Stimulated activated CD4-positive, alpha-beta T cell treated with anti-CD3 and anti-CD28 coated beads, Interleukin-2, amount 100 ng/mL, for 48 hours (primary cell): ENCODE measurements around the gene MORC1.
"Not testable (repeated sequence)": the region's sequence is repeated elsewhere in the genome, so short reads cannot be mapped to it uniquely, and the experiment has no call there.

Experiments used
- DNase-seq, 2 donors: peaks; one replicate each; pipeline ENCODE4 v3.0.0-alpha.2; 2020

The MORC1 gene, protein sequence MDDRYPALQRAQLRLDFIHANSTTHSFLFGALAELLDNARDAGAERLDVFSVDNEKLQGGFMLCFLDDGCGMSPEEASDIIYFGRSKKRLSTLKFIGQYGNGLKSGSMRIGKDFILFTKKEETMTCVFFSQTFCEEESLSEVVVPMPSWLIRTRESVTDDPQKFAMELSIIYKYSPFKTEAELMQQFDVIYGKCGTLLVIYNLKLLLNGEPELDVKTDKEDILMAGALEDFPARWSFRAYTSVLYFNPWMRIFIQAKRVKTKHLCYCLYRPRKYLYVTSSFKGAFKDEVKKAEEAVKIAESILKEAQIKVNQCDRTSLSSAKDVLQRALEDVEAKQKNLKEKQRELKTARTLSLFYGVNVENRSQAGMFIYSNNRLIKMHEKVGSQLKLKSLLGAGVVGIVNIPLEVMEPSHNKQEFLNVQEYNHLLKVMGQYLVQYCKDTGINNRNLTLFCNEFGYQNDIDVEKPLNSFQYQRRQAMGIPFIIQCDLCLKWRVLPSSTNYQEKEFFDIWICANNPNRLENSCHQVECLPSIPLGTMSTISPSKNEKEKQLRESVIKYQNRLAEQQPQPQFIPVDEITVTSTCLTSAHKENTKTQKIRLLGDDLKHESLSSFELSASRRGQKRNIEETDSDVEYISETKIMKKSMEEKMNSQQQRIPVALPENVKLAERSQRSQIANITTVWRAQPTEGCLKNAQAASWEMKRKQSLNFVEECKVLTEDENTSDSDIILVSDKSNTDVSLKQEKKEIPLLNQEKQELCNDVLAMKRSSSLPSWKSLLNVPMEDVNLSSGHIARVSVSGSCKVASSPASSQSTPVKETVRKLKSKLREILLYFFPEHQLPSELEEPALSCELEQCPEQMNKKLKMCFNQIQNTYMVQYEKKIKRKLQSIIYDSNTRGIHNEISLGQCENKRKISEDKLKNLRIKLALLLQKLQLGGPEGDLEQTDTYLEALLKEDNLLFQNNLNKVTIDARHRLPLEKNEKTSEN

DNA sequence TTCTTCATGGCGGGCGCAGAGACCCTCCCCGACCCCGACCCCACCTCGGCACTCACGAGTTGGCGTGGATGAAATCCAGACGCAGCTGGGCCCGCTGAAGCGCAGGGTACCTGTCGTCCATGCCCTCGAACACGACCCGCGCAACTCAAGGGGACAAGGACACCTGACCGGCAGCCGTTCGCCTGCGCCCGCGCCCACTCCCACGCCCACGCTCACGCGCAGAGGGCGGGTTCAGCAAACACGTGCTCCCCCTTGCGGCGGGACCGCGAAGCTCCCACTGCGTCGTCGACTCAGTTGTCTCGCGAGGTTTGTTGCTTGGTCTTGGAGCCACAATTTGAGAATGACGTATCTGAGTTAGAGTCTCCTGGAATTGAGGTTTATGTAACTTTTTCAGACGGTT lies at the start of gene MORC1:
MORC1 (minus strand) TSS at position 196 of the 400 bp plus-strand sequence; CDS start at position 121, 75 bp downstream.
- DNase-seq, result no peak

DNA sequence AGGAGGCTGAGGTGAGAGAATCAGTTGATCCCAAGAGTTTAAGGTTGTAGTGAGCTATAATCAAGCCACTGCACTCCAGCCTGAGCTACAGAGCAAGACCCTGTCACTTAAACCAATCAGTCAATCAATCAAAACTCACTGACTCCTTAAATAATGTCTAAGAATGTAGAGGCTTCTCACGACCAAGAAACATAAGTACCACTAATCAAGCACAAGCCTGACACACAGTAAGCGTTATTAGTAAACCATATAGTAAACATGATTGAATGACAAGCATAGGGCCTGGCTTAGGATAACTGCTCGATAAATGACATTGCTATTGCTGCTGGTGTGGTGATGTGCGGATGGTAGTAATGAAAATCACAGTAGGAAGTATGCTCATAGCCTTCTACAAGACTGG lies 48.0 kb upstream of the MORC1 start:
- DNase-seq, result no peak

DNA sequence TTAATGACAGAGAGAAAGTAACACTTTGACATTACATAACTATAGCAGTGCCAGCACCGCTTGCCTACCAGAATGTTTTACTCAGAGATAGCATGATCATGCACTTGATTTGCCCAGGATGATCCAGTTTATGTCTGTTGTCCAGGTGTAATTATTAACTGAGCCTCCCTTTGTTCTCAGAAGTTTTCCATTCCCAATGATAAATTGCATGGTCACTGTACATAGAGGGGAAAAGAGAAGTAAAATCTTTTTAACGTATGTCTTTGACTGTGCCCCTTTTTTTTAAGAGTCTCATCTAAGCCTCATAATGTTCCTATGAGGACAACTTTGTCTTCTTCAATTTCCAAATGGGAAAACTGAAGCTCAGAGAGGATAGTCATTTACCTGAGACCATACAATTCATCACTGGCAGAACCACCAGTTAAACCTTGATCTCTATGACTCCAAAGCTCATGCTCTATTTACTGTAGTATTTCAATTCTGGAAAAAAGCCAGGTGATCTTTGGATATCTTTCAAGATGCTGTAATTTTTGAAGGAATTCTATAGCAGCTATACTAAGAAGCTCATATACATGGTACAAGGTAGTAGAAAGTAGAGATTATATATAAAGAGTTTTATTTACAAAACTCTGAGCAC lies 43.7 kb upstream of the MORC1 start:
- no peak for DNase-seq

DNA sequence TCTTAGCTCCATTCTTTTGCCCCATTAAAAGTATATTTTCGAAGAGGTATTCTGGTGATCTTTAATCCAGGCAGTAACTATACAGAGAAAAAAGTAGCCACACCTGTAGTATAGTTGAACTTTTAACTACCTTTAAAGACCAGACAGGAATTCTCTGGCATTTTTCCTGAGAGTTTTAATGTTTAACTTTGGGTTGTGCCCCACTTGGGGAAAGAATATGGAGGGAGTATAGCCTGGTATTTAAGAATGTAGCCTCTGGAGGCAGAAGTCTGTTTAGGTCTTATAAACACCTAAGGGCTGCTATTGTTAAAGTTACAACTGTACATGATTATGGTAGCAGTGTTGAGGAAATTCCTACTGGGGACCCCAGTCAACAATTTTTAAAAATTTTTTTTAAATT lies 37.9 kb upstream of the MORC1 start:
- no peak for DNase-seq

DNA sequence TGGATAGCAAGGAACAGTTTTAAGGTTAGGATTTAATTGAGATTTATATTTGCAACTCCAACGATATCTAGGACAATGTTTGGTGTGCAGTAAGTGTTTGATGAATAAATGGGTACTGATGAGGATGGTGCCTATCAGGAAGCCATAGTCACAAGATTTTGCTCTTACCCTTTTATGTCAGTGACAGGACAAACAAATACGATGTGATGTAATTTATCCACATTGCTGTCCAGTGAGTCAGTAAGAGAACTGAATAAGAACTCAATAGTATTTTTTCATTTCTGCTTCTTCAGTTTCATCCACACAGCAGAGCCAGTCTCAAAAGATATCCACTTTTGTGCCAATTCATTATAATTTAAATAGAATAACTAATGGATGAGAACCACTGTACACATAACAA lies 37.0 kb upstream of the MORC1 start:
- no peak for DNase-seq

DNA sequence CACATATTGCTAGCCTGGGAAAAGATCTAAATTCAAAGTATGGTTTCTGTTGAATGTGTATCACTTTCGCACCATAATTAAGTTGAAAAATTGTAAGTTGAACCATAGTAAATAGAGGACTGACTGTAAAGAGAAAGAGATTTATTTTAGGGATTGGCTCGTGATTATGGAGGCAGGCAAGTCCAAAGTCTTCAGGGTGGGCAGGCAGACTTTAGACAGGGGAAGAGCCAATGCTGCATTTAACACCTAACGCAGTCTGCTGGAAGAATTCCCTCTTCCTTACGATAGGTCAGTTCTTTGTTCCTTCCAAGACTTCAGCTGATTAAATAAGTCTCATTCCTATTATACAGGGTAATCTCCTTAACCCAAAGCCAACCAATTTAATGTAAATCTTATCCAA lies 34.4 kb upstream of the MORC1 start:
- DNase-seq, result no peak

DNA sequence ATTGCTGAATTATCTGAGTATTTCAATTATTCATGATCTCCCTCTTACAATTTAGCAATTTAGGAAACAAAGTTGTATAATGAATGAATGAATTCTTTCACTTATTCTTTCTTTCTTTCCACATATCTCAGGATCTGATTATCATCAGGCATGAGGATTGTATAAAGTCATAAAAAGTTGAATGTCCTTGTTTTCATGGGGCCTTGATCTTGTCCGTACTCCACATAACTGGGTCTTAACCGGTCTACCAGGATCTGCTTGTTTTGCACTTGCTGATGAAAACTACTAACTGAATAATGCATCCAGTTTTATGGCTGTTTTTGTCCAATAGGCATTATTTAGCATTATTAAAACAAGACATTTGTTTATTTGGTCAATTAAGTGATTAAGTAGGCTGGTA lies 31.1 kb upstream of the MORC1 start:
- DNase-seq, result no peak

DNA sequence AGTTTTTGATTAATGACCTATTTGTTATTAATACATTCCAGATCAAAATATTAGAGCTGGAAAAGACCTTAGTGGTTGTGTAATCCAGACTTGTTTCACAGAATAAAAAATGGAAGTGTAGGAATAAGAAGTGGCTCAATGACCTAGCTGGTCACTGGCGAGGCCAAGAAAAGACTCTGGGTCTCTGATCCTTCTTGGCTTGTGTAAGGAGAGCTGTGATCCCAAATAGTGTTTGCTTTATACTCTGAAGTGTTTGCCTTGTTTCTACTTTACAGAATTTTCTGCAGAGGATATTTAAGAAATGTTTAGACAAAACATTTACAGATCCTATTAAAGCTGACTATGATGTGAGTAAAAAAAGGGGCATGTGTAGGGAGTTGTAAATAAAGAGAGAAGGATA lies 25.7 kb upstream of the MORC1 start:
- DNase-seq, result no peak

DNA sequence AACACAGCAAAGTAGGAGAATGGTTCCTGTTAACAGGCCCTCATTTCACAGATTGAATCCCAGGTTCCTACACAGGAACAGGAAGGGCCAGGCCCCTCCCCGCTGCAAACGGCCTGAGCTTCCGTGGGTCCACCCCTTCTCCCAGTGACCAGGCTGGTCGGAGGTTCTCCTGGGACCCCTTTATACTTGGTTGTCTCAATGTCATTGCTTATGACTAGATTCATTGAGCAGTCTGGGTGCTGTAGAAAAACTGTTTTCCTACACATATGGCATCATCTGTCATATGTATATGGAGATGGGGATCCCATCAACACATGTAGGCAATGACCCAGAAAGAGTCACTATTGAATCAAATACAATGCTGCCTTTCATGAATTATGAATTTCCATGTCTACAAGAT lies 22.4 kb upstream of the MORC1 start:
- no peak for DNase-seq

DNA sequence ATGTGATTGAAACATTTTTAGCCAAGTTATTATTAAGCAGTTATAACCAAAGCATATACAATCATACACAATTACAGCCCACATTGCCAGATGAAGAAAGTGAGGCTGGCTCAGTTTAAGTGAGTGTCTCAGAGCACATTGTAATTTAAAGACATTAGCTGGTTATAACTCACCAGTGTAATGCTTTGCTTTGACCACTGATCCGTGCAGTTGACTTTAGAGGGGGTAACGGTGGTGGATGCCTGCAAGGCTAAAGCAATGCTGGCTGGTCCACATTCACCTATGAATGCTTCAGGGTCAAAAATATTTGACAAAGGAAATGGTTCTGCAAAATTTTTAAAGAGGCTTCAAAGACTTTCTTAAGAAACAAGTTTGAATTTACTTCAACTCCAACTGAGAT lies 19.8 kb upstream of the MORC1 start:
- no peak for DNase-seq

DNA sequence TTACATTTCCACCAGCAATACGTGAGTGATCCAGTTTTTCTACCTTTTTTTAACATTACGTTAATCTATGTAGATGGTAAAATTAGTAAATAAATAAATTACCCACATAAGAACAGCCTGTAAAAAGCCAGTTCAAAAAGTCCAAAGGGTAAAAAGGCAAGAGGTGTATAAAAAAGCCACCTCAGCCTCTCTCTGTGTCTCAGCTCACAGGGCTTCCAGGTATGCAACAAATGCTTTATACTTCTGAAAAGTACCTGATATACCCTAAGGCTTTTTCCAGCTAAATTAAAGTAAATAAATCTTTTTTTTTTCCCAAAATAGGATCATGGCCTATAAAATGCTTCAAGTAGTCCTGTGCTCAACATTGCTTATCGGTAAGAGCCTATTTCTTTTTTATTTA lies 18.6 kb upstream of the MORC1 start, which contains the start of gene C3orf85:
C3orf85 (plus strand) TSS at position 197 of the 400 bp plus-strand sequence; CDS start at position 326, 129 bp downstream.
- DNase-seq, result no peak

DNA sequence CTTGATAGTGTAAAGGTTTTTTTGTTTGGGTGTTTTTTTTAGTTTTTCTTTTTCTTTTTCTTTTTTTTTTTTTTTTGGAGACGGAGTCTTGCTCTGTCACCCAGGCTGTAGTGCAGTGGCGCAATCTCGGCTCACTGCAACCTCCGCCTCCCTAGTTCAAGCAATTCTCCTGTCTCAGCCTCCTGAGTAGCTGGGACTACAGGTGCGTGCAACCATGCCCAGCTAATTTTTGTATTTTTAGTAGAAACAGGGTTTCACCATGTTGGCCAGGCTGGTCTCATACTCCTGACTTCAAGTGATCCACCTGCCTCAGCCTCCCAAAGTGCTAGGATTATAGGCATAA lies 15.5 kb upstream of the MORC1 start:
- DNase-seq, result not testable (repeated sequence)

DNA sequence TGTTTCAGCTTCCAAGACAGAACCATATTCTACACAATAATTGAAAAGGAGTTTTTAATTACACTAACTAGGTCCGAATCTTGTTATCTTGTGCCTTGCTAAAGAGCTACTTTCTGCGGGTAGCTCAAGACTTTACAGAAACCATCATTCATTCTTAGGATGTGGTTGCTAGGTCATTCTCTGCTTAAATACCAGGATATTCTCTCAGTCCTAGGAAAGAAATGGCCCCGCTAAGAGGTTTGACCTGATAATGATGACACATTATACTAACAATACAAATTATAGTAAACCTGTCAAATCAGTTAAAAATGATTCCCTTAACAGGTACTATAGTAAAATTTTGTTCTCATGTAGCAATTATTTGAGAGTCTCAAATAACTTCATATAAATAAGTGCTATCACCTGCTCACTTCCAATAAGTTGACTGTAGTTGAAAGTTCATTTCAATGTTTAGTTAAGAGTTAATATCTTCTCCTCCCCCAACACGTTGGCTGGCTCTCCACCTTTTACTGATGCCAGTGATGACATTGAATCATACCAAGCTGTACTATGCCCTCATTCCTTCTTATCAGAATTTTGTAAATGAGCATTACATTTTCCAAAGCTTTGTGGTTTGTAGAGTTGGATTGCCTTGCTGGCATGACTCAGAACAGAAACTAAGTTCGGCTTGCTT lies 15.0 kb upstream of the MORC1 start:
- no peak for DNase-seq

DNA sequence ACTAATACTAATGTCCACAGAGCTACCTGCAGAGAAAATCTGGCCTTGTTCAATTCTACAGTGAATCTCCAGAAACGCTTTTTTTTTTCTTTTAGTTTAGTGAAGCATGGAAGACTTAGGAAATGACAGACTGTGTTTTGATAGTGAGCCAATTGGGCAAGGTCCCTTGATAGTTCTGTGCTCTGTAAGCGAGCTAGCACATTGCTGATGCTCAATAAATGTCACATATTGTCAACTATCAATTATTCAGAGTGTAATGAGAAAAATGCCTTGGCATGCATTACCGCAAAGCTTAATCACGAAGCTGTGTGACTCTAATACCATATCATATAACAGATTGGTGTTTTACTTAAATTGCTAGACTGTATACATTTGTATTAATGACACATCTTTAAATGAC lies 13.3 kb upstream of the MORC1 start:
- no peak for DNase-seq

DNA sequence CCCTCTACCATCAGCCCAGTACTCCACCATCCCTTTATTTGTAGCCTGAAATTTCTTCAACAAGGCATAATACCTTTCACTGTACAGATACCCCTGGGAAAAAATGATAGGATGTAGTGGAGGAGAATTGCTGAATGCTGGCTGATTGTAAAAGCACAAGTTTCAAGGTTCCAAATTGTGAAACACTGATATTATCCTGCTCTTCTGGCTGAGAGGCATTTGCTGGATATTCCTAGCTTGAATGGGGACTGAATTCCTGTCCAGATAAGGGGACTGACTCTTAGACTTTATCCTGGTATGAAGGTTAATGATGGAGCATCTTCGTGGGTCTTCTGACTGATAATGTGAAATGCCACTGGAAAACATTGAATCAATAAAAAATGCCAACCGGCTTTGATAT lies 9.6 kb upstream of the MORC1 start:
- no peak for DNase-seq

DNA sequence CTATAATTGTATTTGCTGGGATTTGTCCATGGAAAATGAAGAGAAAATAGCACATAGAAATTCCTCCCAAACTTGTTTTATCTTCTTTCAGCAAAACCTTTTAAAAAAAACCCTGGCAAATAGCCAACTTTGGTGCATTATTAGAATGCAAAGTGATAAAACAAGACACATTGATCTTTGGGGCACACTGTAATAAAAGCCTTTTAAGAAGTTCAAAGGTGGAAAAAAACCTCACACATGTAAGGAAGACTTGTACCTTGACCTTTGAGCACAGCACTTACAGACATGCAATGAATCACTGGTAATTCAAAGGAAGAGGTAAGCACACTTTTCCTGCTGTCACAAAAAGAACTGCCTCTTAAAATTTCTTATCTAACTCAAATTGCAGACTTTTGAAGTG lies 8.0 kb upstream of the MORC1 start:
- no peak for DNase-seq

DNA sequence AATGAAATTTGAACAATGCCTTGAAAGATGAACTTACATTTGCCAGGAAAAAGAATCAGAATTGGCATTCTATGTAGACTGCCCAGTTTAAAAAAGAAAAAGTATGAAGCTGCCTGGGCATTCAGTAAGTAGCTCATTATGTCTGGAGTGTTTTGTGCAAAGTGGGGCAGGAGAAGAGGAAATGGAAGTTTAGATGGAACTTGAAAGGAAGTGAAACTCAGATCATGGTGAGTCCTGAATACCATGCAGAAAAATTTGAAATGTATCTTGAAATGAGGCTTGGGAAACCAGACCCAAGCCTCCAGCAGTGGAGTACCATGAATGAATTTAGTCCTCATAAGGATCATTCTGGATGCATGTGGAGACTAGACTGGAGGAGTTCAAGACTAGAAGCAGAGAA lies 4.8 kb upstream of the MORC1 start:
- no peak for DNase-seq

DNA sequence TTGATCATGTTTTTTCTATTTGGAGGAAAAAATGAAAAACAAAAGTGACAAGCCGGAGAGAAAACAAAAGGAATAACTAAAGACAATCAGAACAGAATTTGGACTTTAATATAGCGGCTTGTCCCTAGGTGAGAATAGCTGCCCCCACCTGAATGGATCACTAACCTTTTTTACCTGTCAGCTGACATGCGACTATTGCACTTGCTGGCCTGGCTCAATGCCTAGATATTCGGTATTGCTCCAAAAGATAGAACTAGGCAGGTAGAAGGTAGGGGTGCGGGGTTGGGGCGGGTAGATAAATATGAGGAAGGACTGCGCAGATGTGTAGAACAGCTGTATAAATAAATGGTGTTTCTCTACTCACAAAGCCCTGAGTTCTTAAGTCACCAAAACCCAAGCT lies 650 bp upstream of the MORC1 start:
- no peak for DNase-seq

DNA sequence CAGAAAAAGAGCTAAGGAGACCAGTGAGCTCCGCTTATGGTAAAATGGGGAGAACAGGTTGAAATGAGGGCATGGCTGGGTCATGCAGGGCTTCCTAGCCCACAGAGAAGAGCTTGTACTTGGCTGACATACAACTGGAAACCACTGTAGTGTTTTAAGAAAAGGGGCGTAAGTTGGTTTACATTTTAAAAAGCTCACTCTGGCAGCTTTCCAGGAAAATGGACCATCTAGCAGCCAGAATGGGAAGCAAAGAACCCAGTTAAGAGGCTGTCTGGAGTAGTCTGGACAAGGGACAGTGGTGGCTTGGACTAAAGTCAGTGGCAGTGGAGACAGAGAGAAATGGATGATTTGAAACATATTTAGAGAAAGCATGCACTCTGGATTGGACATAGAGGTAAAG lies 1.9 kb downstream of the MORC1 start:
- no peak for DNase-seq

DNA sequence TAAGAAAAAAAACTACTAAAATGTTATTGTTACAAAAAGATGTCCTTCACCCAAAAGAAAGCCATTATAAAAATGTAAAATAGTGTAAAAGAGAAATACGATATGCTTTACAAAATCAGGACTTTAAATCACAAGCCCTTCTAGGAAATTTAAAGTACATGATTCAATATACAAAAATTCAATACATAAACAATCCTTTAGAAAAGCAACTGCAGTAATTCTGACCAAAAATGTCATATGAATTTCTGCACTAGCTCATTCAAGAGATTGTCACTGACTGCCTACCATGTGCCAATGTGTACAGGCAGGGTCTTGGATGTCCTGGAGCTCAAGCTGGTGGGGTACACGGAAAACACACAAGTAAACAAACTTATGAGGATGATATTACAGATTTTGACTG lies 2.5 kb downstream of the MORC1 start:
- DNase-seq, result no peak

DNA sequence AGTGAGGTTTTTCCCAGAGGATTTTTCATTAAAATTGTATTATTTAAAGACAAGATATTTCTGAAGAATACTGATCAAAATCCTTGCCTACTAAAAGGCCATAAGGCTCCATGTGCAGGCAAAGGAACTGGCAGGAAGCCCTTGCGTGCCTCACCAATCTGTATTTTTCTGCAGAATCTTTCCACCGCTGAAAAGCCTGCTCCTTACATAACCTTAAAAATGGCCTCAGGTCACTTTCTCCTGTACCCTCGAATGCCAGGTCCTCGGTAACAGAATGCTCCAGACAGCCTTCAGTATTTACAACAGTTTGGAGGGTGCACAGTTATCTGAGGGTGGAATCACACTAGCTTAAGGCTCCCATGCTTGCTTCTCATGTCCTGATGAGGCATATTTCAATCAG lies 3.2 kb downstream of the MORC1 start:
- no peak for DNase-seq

DNA sequence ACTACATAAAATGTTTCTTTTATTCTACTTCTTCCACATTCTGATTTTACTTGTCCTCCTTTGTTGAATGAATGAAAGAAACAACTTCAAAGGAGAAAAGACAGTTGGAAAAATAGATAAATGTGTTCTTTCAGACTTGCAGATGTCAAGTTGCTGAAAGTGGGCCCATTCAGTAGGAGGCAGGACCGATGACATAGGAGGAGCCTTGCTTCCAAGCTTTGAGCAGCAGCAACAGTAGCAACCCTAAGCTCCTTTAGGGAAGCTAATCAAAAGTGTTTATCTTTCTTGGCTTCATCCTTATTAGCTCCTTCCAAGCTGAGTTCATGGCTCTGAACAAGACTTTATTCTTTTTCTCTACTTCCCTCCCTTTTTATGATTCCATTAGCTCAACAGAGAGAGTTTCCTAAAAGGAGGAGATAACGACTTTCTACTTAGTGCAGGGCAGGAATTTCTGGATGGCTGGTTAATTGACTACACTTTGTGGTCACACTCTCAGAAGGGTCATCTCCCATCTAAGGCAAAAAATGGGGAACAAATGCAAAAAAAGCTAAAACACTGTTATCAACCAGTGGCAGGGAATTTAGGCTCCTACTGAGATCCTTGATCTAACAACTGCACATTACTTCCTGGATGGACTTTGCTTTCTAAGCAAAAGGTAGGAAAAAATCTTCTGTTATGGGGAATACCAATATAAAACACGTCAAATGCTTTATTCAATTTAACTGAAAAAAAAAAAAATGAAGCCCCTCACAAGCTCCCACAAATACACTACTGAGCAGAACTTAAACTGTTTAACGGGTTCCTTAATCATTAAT lies 4.8 kb downstream of the MORC1 start:
- no peak for DNase-seq
